Mucosa of descending colon (tissue), 3 donors: ENCODE measurements around the gene BACH2. TPM values are rescaled to one million over a fixed set of nuclear protein-coding genes. Genes with fewer than 3 reads are reported as not detected.

Source experiments
- ATAC-seq: fragments of 200-7000 bp; cut with Tn5 transposase; one replicate; pipeline ENCODE4 v1.9.1; 2020; ENCODE audit warnings: mild to moderate bottlenecking, moderate library complexity
- DNase-seq, 3 donors: peaks; one replicate each; pipeline ENCODE4 v3.0.0-alpha.2; 2020
- H3K36me3 ChIP-seq: fragments of 200-600 bp; one replicate; pipeline ENCODE4 v1.8.0; 2021; ENCODE audit warnings: low read depth, mild to moderate bottlenecking
- H3K4me1 ChIP-seq: fragments of 200-600 bp; one replicate; pipeline ENCODE4 v1.8.0; 2021; ENCODE audit warnings: low read depth, mild to moderate bottlenecking
- H3K4me3 ChIP-seq: fragments of 200-600 bp; one replicate; pipeline ENCODE4 v1.8.0; 2021; ENCODE audit warnings: mild to moderate bottlenecking
- H3K9me3 ChIP-seq: fragments of 200-600 bp; one replicate; pipeline ENCODE4 v1.8.0; 2021; ENCODE audit warnings: mild to moderate bottlenecking
- CTCF ChIP-seq: fragments of 200-600 bp; IDR thresholded peaks from one replicate; pipeline ENCODE4 v1.8.0; 2022; ENCODE audit warnings: antibody characterized with exemption, mild to moderate bottlenecking
- intact Hi-C, 2 donors: fragments of 100-400 bp; cut with DNase I in 1 of 2; cut with micrococcal nuclease in 1 of 2; formaldehyde crosslinking; loops; one replicate each; pipeline versions ENCODE4 v1.11.0 to v1.11.1; 2022; cut with DNase I, micrococcal nuclease
- total RNA-seq, 3 donors: library from RNA; stranded (reverse); fragmentation: NEBNext Ultra II Directional in 2 of 3; extraction: Animal tissue kit (Norgen Biotek cat#: 25700) in 2 of 3; gene quantifications; one replicate each; pipeline versions ENCODE4 v1.2.1 to v1.2.4, GENCODE V29; 2021 to 2023
- donor health status: DM: no; HTN: no; CAD: no; lungs with moderate emphysema.
- donor health status: DM: no; HTN: no; CAD: no.
- donor health status: DM: no; HTN: yes; CAD: no.

BACH2 gene
- total RNA-seq, 3 donors from 2014 or later, result 0.96 to 1.6 (median 1.2) TPM

GRCh38 chr6:90298459-90299053 lies 1.9 kb upstream of the BACH2 start:
- ATAC-seq, result no peak
- intact Hi-C loops, result no loop called here

GRCh38 chr6:90297867-90298381 lies 1.3 kb upstream of the BACH2 start:
- ATAC-seq, result no peak
- intact Hi-C loops, result no loop called here
- H3K4me3 ChIP-seq, result no peak overlapping the region
- DNase-seq, result no peak
- H3K36me3 ChIP-seq, result no peaks in the 10 kb centered on the region
- peaks cover 15% of the 10 kb centered on the region for H3K4me1 ChIP-seq
- no peak for TF ChIP-seq CTCF
- H3K9me3 ChIP-seq, result no peaks in the 10 kb centered on the region

More at GRCh38 chr6:90298459-90299053, 1.9 kb upstream of the BACH2 start:
- Histone ChIP-seq H3K4me3 (no peak overlapping the region), H3K4me1 (peaks cover 15% of the 10 kb centered on the region), H3K36me3 (no peaks in the 10 kb centered on the region), H3K9me3 (no peaks in the 10 kb centered on the region)
- no peak for DNase-seq
- no peak for TF ChIP-seq CTCF

- TF ChIP-seq CTCF, result no peak
- peaks cover 15% of the 10 kb centered on the region for H3K4me1 ChIP-seq
- no peak overlapping the region for H3K4me3 ChIP-seq
- no peaks in the 10 kb centered on the region for H3K9me3 ChIP-seq
- intact Hi-C loops, result no loop called here
- no peaks in the 10 kb centered on the region for H3K36me3 ChIP-seq
- DNase-seq (peak in 2 of 3 donors; percentile 10 to 60), ATAC-seq (no peak)
These were observed 648 bp upstream of the BACH2 start for GRCh38 chr6:90297115-90297866.

- no peak for TF ChIP-seq CTCF
- ATAC-seq, result peak; percentile 71
- Histone ChIP-seq H3K4me1 (peaks cover 15% of the 10 kb centered on the region), H3K9me3 (no peaks in the 10 kb centered on the region), H3K4me3 (peak overlapping the region; percentile 34), H3K36me3 (no peaks in the 10 kb centered on the region)
- peak; percentile 65 to 77 (median 74) for DNase-seq
- intact Hi-C loops, result no loop called here
These were observed 746 bp downstream of the BACH2 start for GRCh38 chr6:90295854-90296340.

GRCh38 chr6:90294989-90295853 lies 1.4 kb downstream of the BACH2 start:
- TF ChIP-seq CTCF, result no peak
- Histone ChIP-seq H3K4me1 (peaks cover 15% of the 10 kb centered on the region), H3K9me3 (no peaks in the 10 kb centered on the region), H3K4me3 (peak overlapping the region; percentile 34), H3K36me3 (no peaks in the 10 kb centered on the region)
- DNase-seq (peak; percentile 31 to 74 (median 59)), ATAC-seq (peak; percentile 56)
- intact Hi-C loops, result no loop called here
